OCI-LY3 (cell line): ENCODE data around the gene PLAC9.

Source experiments
- CTCF ChIP-seq: fragments of 200-600, 300-600 bp; sonication (generic); IDR thresholded peaks from 2 replicates; pipeline ENCODE4 v1.5.1; 2014; ENCODE audit warnings: antibody characterized with exemption, low read length, low read depth
- EZH2phosphoT487 ChIP-seq: fragments of 200-600 bp; shearing (Covaris generic); IDR thresholded peaks from 2 replicates; pipeline ENCODE4 v1.6.1; 2018; ENCODE audit warnings: antibody characterized with exemption, mixed run types, low read depth

GRCh38 chr10:80153460-80153859, 20.9 kb downstream of the PLAC9 start:
- TF ChIP-seq CTCF (no peak), EZH2phosphoT487 (no peak)
